WERI-Rb-1 (cell line): ENCODE measurements around the gene PCDHGA8.
"Not testable (repeated sequence)": the region's sequence is repeated elsewhere in the genome, so short reads cannot be mapped to it uniquely, and the experiment has no call there.

Experiments used
- DNase-seq: peaks from one replicate; pipeline ENCODE4 v3.0.0-alpha.2; 2020
- H3K27ac ChIP-seq: fragments of 250-450 bp; sonication (Bioruptor Pico); 2 replicates; pipeline ENCODE4 v1.5.1; 2020; ENCODE audit warnings: mild to moderate bottlenecking, moderate library complexity
- H3K27me3 ChIP-seq: fragments of 250-450 bp; sonication (Bioruptor Pico); 2 replicates; pipeline ENCODE4 v1.5.1; 2021; ENCODE audit warnings: mild to moderate bottlenecking, low read depth, moderate library complexity; ENCODE audit not compliant: insufficient read depth, severe bottlenecking
- H3K36me3 ChIP-seq: fragments of 250-450 bp; sonication (Bioruptor Pico); 2 replicates; pipeline ENCODE4 v1.5.1; 2020; ENCODE audit warnings: mild to moderate bottlenecking, moderate library complexity
- H3K4me3 ChIP-seq: 2 replicates; pipeline ENCODE4 v1.5.1; 2011; ENCODE audit warnings: low read depth, mild to moderate bottlenecking, control low read depth, low read length
- H3K9me3 ChIP-seq: fragments of 250-450 bp; sonication (Bioruptor Pico); 2 replicates; pipeline ENCODE4 v1.5.1; 2021; ENCODE audit warnings: mild to moderate bottlenecking, moderate library complexity; ENCODE audit not compliant: severe bottlenecking
- TF ChIP-seq, protein P1 (sequence below): IDR thresholded peaks from 2 replicates; pipeline ENCODE4 v1.5.1; 2011; ENCODE audit warnings: low read depth, mild to moderate bottlenecking, control low read depth, inconsistent platforms, low read length

PCDHGA8 gene

DNA sequence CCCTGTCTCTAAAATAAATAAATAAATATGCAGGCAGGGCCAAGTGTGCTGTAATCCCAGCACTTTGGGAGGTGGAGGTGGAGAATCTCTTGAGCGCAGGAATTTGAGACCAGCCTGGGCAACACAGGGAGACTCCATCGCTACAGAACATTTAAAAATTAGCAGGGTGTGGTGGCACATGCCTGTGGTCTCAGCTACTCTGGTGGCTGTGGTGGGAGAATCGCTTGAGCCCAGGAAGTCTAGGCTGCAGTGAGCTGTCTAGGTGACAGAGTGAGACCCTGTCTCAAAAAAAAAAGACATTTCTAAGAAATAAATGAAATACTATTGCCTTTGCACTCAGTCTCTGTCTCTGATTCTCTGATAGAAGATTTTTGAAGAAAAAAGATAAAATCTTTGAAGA lies 19.1 kb downstream of the PCDHGA8 start:
- Histone ChIP-seq H3K36me3 (no peaks in the 10 kb centered on the region), H3K4me3 (no peak overlapping the region), H3K9me3 (peaks cover 3% of the 10 kb centered on the region), H3K27me3 (no peaks in the 10 kb centered on the region), H3K27ac (no peak overlapping the region)
- TF ChIP-seq, protein P1, sequence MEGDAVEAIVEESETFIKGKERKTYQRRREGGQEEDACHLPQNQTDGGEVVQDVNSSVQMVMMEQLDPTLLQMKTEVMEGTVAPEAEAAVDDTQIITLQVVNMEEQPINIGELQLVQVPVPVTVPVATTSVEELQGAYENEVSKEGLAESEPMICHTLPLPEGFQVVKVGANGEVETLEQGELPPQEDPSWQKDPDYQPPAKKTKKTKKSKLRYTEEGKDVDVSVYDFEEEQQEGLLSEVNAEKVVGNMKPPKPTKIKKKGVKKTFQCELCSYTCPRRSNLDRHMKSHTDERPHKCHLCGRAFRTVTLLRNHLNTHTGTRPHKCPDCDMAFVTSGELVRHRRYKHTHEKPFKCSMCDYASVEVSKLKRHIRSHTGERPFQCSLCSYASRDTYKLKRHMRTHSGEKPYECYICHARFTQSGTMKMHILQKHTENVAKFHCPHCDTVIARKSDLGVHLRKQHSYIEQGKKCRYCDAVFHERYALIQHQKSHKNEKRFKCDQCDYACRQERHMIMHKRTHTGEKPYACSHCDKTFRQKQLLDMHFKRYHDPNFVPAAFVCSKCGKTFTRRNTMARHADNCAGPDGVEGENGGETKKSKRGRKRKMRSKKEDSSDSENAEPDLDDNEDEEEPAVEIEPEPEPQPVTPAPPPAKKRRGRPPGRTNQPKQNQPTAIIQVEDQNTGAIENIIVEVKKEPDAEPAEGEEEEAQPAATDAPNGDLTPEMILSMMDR: no peak
- DNase-seq: no peak

DNA sequence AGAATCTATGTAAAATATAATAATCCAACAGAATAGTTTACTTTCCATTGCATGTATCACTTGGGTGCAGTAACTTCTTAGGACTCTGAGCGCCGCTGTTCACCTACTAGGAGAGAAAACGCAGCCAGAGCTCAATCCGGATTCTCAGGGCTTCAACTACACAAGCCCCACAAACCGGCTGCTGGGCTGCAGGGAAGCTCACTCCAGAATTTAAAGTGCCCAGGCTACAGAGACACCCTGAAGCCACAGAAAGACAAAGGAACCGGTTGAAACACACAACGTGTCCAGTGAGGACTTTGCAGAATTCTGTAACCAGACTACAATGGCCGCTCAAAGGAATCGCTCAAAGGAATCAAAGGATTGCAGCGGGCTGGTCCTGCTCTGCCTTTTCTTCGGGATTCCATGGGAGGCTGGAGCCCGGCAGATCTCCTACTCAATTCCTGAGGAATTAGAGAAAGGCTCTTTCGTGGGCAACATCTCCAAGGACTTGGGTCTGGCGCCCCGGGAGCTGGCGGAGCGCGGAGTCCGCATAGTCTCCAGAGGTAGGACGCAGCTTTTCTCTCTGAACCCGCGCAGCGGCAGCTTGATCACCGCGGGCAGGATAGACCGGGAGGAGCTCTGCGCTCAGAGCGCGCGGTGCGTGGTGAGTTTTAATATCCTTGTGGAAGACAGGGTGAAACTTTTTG lies 20.6 kb downstream of the PCDHGA8 start, which contains the start of gene PCDHGA10:
Gene PCDHGA10 (plus strand): TSS at position 134 of the 686 bp plus-strand sequence. CDS start 189 bp downstream, at position 323.
- Histone ChIP-seq H3K36me3 (no peaks in the 10 kb centered on the region), H3K27me3 (no peaks in the 10 kb centered on the region), H3K9me3 (peaks cover 3% of the 10 kb centered on the region), H3K4me3 (no peak within 1 kb of the TSS), H3K27ac (no peak within 1 kb of the TSS)
- peak; percentile 58 for DNase-seq
- TF ChIP-seq, protein P1: peak; percentile 58

DNA sequence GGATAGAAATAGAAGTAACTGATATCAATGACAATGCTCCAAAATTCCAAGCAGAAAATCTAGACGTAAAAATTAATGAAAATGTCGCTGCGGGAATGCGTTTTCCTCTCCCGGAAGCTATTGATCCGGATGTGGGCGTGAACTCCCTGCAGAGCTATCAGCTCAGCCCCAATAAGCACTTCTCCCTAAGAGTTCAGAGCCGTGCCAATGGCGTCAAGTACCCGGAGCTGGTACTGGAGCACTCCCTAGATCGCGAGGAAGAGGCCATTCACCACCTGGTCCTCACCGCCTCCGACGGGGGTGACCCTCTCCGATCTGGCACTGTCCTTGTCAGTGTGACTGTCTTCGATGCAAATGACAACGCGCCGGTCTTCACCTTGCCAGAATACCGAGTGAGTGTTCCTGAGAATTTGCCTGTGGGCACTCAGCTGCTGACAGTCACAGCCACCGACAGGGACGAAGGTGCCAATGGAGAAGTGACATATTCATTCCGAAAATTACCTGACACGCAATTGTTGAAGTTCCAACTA lies 21.2 kb downstream of the PCDHGA8 start:
- TF ChIP-seq, protein P1: no peak

DNA sequence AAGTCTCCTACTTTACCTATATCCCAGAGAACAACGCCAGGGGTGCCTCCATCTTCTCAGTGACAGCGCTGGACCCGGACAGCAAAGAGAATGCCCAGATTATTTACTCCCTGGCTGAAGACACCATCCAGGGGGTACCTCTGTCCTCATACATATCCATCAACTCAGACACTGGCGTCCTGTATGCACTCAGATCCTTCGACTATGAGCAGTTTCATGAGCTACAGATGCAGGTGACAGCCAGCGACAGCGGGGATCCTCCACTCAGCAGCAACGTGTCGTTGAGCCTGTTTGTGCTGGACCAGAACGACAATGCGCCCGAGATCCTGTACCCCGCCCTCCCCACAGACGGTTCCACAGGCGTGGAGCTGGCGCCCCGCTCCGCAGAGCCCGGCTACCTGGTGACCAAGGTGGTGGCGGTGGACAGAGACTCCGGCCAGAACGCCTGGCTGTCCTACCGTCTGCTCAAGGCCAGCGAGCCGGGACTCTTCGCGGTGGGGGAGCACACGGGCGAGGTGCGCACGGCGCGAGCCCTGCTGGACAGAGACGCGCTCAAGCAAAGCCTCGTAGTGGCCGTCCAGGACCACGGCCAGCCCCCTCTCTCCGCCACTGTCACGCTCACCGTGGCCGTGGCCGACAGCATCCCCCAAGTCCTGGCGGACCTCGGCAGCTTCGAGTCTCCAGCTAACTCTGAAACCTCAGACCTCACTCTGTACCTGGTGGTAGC lies 22.3 kb downstream of the PCDHGA8 start:
- H3K27me3 ChIP-seq, H3K27ac ChIP-seq, DNase-seq, H3K4me3 ChIP-seq, H3K36me3 ChIP-seq: not testable (repeated sequence)
- H3K9me3 ChIP-seq: peaks cover 11% of the 10 kb centered on the region

More for the DNA sequence above, 21.2 kb downstream of the PCDHGA8 start:
- H3K27ac ChIP-seq: no peak overlapping the region
- H3K27me3 ChIP-seq: no peaks in the 10 kb centered on the region
- no peak overlapping the region for H3K4me3 ChIP-seq
- no peaks in the 10 kb centered on the region for H3K36me3 ChIP-seq
- H3K9me3 ChIP-seq: peaks cover 3% of the 10 kb centered on the region
- no peak for DNase-seq

DNA sequence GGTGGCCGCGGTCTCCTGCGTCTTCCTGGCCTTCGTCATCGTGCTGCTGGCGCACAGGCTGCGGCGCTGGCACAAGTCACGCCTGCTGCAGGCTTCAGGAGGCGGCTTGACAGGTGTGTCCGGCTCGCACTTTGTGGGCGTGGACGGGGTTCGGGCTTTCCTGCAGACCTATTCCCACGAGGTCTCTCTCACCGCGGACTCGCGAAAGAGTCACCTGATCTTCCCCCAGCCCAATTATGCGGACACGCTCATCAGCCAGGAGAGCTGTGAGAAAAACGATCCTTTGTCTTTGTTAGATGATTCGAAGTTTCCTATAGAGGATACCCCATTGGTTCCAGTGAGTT lies 22.8 kb downstream of the PCDHGA8 start:
- DNase-seq, H3K27me3 ChIP-seq, H3K36me3 ChIP-seq, H3K27ac ChIP-seq, H3K4me3 ChIP-seq: not testable (repeated sequence)
- peaks cover 15% of the 10 kb centered on the region for H3K9me3 ChIP-seq

DNA sequence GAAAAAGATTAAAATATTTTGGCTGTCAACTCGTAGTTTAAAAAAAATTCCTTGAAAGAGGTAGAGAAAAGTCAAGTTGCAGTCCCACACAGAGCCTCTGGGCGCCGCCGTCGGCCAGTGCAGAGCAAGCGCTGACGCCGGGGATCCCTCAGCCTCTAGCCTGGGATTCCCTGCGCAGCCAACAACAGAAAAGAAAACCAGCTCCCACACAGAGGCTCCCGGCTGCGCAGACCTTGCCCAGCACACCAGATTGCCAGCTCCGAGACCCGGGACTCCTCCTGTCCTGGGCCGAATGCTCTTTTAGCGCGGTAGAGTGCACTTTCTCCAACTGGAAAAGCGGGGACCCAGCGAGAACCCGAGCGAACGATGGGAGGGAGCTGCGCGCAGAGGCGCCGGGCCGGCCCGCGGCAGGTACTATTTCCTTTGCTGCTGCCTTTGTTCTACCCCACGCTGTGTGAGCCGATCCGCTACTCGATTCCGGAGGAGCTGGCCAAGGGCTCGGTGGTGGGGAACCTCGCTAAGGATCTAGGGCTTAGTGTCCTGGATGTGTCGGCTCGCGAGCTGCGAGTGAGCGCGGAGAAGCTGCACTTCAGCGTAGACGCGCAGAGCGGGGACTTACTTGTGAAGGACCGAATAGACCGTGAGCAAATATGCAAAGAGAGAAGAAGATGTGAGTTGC lies 25.2 kb downstream of the PCDHGA8 start, which contains the start of gene PCDHGB7:
Gene PCDHGB7 (plus strand): TSS at position 184 of the 679 bp plus-strand sequence. CDS start 183 bp downstream, at position 367.
- TF ChIP-seq, protein P1: peak; percentile 67
- H3K36me3 ChIP-seq, H3K27me3 ChIP-seq, H3K4me3 ChIP-seq, H3K27ac ChIP-seq: not testable (repeated sequence)
- peaks cover 25% of the 10 kb centered on the region for H3K9me3 ChIP-seq
- DNase-seq: peak; percentile 58
